HL-60 (cell line): Measurements from ENCODE around the gene DBN1.

Experiments
- CTCF ChIP-seq: IDR thresholded peaks from one replicate; pipeline ENCODE4 v1.5.1; 2011; ENCODE audit warnings: low read length, control low read depth, inconsistent platforms; ENCODE audit not compliant: insufficient read depth
- GABPA ChIP-seq: IDR thresholded peaks from 2 replicates; pipeline ENCODE4 v1.6.1; 2012; ENCODE audit warnings: low read depth
- POLR2AphosphoS5 ChIP-seq: IDR thresholded peaks from 2 replicates; pipeline ENCODE4 v1.6.1; 2012; ENCODE audit warnings: low read depth

GRCh38 chr5:177490311-177490991 lies 17.0 kb upstream of the DBN1 start:
- TF ChIP-seq CTCF, result no peak
- no peak for TF ChIP-seq POLR2AphosphoS5
- TF ChIP-seq GABPA, result no peak
